CD4-positive, alpha-beta T cell treated with Interleukin-12 subunit alpha and Interleukin-12 subunit beta, for 1 hour (primary cell): ENCODE measurements around the gene NSA2.
A peak's percentile ranks its signal among the peaks of the same experiment; 100 is the strongest.
"Not testable (repeated sequence)": the region's sequence is repeated elsewhere in the genome, so short reads cannot be mapped to it uniquely, and the experiment has no call there.

Experiments used
- DNase-seq: peaks from one replicate; pipeline ENCODE4 v3.0.0-alpha.2; 2020

Gene NSA2

DNA sequence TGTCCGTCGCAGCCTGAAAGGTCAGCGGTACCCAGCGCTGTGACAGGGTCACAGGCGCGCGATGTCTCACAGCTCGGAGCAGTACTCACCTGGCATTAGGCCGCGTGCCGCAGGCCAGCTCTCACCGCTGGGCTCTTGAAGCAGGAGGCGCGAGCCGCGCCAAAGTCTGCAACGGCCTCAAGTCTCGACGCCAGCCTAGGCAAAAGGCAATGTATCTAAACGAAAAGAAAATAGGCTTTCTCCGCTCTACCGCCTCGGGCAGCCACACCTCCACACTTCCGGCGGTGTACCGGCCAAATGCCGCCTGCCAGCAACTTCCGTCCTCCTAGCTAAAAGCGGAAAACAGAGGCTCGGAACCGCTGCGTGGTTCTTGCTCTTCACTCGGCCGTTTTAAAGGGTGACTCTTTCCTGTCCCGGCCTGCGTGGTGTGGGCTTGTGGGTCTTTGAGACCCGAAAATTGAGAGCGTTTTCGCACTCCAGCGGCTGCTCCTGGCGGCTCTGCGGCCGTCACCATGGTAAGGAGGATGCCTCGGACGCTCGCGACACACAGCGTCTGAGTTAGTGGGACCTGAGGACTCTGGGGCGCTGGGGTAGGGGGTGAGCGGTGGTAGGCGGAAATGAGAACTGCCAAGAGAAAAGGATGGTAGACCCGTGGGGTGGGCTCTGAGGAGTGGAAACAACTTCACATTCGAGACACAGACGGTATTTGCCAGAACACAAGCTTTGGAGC lies at the start of gene NSA2, which contains the start of gene GFM2:
NSA2 (plus strand) TSS at position 401 of the 730 bp plus-strand sequence; CDS start at position 513, 112 bp downstream.
GFM2 (minus strand) TSS at position 269 of the 730 bp plus-strand sequence. CDS start 3,375 bp downstream, outside the sequence.
- DNase-seq, result peak; percentile 94

DNA sequence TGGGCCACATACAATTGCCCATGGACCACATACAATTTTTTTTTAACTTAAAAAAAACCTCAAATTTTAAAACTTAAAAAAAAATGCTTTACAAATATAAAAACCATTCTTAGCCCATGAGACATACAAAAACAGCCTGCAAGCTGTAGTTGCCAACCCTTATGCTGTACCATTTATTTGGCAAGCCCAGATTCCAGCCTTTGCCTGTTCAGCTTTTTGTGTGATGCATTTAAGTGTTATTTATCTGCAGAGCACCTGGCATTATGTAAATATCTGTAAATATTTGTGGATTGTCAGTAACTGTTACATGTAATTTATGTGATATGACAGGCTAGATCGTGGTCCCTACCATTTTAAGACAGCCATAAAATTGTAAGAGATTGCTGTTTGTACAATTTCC lies 49.5 kb upstream of the NSA2 start:
- no peak for DNase-seq

DNA sequence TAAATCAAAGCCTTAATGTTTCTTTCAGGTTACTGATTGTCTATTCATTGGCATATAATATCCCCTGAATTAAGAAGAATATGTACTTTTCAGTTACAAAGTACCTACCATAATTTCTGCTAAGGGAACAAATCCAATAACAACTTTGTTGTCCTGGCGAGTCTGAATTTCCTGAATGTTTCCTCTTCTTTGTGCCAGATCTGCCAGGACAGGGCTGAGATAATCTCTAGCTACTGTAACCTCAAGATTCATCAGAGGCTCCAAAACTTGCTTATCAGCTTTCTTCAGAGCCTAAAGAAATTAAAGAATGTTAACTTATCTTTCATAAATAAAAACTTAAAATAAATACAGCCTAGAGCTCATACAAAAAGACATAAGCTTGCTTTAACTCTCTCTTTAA lies 44.8 kb upstream of the NSA2 start:
- DNase-seq, result no peak

DNA sequence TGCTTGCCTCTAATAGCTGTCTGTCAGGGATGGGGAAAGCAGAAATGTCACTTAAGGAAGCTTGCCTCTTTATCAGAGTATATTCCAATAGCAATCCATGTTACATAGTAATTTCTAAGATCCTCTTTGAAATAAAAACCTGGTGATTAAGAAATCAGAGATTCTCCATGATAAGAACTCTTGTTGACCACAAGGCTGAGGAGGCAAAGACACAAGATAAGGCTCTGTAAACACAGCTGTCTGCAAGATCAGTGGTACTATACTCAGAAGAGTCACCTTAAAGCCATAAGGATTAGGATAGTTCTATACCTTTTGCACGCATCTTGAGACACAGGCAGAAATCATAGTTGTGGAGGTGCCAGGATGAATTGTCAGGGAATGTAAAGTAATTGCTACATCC lies 41.7 kb upstream of the NSA2 start:
- no peak for DNase-seq

DNA sequence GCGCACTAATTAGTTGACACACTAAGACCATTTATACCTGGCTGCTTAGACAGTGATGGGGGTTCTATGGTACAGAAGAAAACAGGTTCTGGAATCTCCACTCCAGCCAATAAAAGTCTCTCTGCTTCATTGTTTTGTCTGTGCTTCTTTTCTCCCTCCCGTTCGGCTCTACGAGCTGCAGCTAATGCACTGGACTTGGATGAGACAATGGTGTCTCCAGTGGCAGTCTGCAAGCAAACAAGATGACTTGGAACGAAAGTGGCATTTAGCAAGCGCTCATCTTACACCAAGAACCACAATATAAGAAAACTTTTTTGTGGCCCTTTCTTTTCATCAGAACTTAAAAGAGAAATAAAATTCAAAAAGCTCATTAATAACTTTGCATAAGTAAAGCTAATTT lies 30.3 kb upstream of the NSA2 start:
- DNase-seq, result no peak

DNA sequence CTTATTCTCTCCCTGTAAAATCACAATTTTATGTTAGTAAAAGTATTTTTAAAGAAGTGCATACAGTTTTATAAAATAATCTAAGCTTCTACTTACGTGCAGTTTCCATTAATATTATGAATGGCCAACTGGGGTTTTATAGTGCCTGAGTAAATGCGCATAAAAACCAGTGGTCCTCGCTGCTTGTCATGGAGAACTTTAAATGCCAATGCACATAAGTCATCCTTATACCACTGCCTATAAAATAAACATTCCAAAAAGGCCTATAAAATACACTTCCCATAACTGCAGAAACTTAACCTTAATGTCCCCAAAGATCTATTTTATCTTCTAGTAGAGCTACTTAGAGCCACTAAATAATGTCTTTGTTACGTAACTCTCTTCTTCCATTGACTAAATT lies 28.6 kb upstream of the NSA2 start:
- no peak for DNase-seq

DNA sequence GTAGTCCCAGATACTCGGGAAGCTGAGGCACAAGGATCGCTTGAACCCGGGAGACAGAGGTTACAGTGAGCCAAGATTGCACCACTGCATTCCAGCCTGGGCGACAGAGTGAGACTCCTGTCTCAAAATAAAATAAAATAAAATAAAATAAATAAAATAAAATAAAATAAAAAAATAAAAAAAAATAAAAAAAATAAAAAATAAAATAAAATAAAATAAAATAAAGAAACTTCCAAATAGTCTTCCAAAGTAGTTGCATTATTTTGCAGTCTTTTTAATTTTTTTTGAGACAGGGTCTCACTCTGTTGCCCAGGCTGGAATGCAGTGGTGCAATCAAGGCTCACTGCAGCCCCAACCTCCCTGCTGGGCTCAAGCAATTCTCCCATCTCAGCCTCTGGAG lies 18.3 kb upstream of the NSA2 start:
- DNase-seq, result not testable (repeated sequence)

DNA sequence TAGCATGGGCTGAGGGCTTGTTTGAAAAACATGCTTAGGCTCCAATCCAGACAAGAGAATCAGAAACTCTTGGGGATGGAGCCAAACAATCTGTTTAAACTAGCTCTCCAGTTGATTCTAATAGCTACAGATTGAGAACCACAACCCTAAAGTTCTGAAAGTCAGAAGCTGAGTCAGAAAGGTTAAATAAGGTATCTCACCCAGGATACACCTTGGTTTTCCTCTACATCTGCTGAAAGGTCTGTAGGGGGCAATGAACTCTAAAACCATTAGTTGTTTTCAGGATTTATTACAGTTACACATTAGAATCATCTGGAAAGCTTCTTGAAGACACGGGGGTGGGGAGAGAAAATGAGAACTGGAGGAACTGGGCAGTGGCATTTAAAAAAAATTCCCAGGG lies 5.8 kb upstream of the NSA2 start:
- no peak for DNase-seq

DNA sequence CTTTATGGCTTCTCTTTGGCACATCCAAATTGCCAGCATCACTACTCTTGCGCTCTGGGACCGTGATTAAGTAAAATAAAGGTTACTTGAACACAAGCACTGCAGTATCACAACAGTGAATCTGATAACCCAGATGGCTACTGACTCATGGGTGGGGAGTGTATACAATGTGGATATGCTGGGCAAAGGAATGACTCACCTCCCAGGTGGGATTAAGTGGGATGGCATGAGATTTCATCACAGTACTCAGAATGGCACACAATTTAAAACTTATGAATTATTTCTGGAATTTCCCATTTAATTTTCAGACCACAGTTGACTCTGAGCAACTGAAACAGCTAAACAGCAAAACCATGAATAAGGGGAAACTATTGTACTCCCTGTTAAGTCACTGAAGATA lies 4.5 kb upstream of the NSA2 start:
- DNase-seq, result no peak

DNA sequence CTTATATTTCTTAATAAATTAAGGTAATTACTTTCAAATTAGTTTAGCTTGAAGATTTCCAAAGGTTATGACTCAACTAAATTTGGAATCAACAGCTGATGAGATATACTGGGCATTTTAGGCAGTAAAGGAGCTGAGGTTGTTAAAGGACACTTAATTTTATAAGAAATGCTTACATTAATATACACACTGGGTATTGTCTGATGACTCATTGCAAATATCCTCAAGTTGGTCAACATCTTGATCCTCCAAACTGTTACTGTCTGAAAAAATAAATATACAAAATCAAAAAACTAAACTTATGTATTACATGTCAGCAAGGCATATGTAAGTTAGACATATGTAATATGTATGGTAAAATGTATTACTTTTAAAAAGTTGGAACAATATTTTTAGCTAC lies 3.5 kb upstream of the NSA2 start:
- DNase-seq, result no peak

DNA sequence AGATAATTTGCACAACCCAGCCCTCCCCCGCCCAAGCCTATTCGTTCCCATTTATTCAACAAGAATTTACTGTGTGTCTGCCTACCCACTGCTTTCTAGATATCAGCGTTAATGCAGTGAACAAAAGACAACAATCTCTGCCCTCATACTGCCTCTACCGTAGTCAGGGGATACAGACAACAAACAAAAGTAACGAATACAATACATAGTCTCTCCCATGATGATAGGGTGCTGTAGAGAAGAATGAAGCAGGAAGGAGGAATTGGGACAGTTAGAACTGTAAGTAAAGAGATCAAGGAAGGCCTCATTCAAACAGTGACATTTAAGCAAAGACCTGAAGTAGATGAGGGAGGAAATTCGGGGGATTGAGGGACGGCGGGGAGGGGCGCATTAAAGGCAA lies 1.8 kb upstream of the NSA2 start:
- no peak for DNase-seq

DNA sequence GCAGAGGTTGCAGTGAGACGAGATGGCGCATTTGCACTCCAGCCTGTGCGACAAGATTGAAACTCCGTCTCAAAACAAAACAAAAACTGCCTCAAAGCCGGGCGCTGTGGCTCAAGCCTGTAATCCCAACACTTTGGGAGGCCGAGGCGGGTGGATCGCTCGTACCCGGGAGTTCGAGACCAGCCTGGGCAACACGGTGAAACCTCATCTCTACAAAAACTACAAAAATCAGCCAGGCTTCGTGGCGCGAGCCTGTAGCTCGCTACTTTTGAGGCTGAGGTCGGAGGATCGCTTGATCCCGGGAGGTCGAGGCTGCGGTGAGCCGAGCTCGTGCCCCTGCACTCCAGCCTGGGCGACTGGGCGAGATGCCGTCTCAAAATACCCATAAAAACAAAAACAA lies 1.1 kb upstream of the NSA2 start:
- no peak for DNase-seq

DNA sequence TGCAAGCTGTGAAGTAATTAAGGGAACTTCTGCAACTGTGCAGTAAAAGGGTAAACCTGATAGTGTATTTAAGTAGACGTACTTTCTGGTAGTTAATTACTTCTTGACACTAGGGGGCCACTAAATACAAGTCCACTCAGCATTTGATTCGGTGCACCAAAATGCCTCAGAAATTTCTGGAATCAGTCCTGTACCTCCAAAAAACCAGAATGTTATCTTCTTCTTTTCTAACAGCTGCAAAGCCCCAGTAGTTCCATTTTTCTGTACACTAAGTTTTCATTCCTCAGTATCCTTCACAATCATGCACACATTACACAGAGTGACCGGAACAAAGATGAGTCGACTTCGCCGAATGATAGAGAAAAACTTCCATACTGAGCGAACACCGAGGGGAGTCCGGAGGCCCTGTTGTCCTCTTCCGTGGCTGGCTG lies 616 bp upstream of the NSA2 start:
- DNase-seq, result peak; percentile 48

DNA sequence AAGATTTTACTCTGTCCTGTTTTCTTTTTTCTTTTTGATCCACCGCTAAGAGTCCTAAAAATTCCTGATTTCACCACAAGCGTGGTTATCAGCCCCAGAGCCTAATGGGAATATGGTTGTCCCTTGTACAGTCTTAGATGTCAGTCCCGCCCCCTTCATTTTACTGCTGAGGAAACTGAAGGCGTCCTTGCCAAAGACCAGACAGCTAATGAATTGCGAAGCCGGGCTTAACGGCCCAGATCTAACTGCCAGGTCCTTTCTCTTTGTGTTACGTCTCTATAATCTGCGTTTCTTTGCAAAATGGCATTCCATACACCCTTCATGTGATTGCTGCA lies 497 bp downstream of the NSA2 start:
- peak; percentile 31 for DNase-seq

DNA sequence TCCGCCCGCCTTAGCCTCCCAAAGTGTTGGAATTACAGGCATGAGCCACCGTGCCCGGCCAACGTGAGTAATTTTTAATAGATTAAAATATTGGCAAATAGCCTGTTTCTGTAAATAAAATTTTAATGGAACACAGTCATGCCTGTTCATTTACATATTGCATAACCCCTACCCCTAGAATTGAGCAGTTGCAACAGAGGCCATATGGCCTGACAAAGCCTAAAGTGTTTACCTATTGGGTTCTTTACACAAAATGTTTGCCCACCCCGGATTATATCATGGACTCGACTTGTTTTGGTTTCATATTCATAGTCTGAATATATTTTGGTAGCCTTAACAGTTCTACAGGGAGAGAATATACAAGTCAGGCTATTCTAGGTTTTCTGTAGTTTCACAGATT lies 5.3 kb downstream of the NSA2 start:
- no peak for DNase-seq

DNA sequence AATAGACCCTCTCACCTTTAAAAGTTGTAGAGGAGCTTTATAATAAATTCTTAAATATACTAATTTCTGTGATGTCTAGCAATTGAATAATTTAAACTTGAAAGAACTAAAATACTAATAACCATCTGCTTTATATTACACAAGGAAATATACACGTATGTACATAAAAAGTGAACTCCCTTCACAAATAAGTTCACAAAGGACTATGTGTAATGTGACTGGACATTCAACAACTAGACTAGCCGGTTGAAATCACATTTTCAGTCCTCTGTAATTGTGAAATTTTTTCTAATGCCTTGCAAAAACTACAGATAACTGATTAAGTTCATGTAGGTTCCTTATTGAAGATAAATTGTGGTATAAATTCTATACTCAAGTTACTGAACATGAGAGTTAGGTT lies 11.6 kb downstream of the NSA2 start:
- DNase-seq, result no peak

DNA sequence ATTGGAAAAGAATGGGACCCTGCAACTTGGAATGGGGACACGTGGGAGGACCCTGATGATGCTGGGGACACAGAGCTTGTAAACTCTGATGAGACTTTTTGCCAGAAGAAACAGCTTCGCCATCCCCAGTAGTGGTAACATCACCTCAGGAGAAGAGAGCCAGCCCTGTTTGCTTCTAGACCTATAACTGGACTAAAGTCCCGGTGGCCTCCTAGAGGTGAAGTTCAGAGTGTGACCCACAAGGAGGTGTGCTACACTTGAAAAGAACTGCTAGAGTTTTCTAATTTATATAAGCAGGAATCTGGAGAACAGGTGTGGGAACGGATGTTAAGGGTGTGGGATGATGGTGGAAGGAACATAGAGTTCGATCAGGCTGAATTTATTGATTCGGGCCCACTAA lies 19.8 kb downstream of the NSA2 start:
- DNase-seq, result no peak

DNA sequence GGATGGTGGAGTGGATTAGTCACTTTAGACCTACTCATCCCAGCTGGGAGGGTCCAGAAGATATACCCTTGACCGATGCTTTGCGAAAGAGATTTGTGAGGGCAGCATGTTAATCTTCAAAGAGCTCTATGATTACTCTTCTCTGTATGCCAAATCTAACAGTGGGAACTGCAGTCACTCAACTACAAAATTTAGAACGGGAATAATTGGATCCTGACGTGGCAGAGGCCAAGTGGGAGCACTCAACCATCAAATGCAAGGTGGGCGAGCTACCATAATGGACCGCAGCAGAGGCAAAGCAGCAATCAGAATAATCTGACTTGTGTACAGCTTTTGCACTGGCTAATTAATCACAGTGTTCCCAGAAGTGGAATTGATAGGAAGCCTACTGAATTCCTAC lies 20.4 kb downstream of the NSA2 start:
- no peak for DNase-seq

DNA sequence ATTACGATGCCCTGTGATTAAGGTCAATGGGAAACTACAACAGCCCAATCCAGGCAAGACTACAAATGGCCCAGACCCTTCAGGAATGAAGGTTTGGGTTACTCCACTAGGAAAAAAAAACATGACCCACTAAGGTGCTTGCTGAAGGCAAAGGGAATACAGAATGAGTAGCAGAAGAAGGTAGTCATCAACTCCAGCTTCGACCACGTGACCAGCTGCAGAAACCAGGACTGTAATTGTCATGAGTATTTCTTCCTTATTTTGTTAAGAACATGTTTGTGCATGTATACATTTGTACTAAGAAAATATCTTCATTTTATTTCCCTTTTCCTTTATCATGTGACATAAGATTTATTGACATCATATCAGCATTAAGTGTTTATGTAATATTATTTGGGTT lies 24.6 kb downstream of the NSA2 start:
- DNase-seq, result not testable (repeated sequence)

DNA sequence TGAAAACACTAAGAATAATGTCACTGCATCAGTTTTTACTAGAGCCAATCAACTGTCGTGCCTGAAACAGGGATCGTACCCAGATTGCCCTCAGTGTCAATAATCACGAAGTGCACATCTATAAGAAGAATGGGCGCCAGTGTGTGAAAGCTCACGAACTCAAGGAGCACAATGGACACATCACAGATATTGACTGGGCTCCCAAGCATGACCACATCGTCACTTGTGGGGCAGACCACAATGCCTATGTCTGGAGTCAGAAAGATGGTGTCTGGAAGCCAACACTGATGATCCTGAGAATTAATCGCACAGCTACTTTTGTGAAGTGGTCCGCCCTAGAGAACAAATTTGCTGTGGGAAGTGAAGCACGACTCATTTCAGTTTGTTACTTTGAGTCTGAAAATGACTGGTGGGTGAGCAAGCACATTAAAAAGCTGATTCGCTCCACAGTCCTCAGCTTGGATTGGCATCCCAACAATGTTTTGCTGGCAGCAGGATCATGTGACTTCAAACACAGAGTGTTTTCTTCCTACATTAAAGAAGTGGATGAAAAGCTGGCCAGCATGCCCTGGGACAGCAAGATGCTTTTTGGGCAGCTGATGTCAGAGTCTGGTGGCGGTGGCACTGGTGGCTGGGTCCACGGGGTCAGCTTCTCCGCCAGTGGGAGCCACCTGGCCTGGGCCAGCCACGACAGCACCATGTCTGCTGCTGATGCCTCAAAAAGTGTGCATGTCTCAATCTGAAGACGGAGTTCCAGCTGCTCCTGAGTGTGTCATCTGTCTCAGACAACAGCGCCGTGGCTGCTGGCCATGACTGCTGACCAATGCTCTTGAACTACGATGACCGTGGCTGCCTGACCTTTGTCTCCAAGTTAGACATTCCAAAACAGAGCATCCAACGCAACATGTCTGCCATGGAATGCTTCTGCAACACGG lies 32.2 kb downstream of the NSA2 start:
- DNase-seq, result no peak

DNA sequence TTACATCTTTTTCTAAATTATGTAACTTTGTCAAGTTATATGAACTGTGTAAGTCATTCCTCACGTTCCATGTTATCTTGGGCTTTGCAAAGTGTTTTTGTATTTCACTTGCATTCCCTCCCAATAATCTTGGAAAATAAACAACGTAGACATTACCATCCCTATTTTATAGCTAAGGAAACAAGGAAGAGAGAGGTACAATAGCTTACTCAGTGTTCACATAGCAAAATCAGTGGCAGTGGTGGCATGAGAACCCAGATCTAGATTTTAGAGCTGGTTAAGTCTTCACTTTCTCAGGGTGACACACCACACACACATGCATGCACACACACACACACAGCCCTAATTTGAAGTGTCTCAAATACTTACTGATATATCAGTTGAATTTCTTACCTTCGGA lies 34.1 kb downstream of the NSA2 start:
- DNase-seq, result no peak

DNA sequence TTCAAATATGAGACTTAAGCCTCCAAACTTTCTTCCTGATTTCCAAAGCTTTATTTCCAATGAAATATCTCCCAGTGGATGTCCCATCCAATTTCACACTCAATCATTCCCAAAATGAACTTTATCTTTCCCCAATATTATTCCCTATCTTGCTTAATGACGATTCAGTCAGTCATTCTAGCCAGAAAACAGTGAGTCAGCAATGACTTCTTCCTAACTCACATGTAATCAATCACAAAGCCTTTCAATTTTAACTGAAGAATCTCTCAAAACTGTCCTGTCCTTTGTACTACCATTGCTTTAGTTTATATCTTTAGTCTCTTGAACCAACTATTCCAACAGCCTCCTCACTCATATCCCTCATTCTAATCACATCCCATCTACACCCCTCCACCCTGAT lies 34.9 kb downstream of the NSA2 start:
- DNase-seq, result no peak

DNA sequence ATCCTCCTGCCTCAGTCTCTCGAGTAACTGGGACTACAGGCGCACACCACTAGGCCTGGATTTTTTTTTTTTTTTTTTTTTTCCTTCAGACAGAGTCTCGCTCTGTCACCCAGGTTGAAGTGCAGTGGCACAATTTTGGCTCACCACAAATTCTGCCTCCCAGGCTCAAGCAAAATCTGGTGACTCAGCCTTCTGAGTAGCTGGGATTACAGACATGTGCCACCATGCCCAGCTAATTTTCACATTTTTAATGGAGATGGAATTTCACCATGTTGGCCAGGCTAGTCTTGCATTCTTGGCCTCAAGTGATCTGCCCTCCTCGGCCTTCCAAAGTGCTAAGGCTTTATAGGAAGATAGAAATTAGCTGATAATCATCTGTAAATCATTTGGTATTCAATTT lies 43.9 kb downstream of the NSA2 start:
- DNase-seq, result no peak

DNA sequence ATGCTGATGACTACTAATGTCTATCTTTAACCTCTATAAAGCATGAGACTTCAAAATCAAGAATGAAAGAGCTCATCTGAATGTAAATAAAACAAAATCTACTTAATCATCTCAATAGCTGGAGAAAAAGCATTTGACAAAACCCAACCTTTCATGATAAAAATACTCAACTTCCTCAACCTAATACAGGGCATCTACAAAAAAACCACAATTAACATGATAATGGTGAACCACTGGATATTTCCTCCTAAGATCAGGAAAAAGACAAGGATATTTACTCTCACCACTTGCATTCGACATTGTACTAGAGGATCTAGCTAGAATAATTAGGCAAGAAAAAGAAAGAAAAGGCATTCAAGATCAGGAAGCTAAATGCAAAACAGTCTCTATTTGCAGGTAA lies 49.8 kb downstream of the NSA2 start:
- DNase-seq, result no peak
